Measurements from ENCODE around the gene SLC25A10. TPM values are rescaled to one million over a fixed set of nuclear protein-coding genes. Genes with fewer than 3 reads are reported as not detected.
"Not testable (repeated sequence)": the region's sequence is repeated elsewhere in the genome, so short reads cannot be mapped to it uniquely, and the experiment has no call there.

The SLC25A10 gene
- polyA plus RNA-seq, 3 donors = 1.8 to 2.3 (median 1.9) TPM

DNA sequence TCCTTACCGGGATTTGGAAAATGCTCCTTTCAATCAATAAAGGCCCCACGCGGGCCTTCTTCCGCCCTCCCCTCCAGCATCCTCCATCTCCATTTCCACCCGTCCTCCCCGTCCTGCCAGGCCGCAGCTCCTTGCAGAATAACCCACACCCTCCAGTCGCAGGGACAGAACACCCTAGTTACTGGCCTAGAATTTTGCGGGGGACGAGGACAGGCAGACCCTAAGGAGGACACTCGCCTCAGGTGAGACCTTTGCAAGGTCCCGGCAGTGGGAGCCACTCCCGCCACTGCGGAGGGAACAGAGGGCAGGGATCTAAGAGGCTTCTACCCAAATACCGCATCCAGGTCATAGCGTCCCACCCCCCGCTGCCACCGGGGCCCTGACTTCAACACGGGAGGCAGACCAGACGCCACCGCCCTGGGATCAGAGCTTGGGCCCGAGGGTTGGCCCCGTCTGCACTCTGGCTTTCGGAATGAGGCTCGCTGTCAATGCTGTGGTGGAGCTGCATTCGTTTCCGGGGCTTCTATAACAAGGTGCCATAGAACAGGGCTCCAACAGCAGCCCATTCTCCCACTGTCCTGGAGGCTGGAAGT lies 26.8 kb downstream of the SLC25A10 start:
- 94% methylated on average over 24 of the region's 27 CpGs for WGBS (ENCODE audit: insufficient coverage)
- Histone ChIP-seq H3K9me3 (replicated peaks in 1 of 2; ENCODE audit: control insufficient read depth in 1 of 2, insufficient read depth in 1 of 2, low read length in 2 of 2) (no peaks in the 10 kb centered on the region), H3K4me2 (replicated peaks; ENCODE audit: extremely low read depth, low read length, poor library complexity, severe bottlenecking) (no peak overlapping the region), H3K4me1 (ENCODE audit: control insufficient read depth in 1 of 2, insufficient read depth in 2 of 2, low read length in 2 of 2) (peaks cover 13 to 20% of the 10 kb centered on the region in 2 donors), H4K20me1 (ENCODE audit: insufficient read depth, low read length) (no peaks in the 10 kb centered on the region), H3K4me3 (replicated peaks in 1 of 3; ENCODE audit: low read depth in 2 of 3, low read length in 3 of 3) (no peak overlapping the region), H3K79me2 (ENCODE audit: insufficient read depth, low read length) (no peaks in the 10 kb centered on the region), H3K27me3 (ENCODE audit: control insufficient read depth in 2 of 2, insufficient read depth in 2 of 2, low read length in 2 of 2) (peaks cover 0 to 18% of the 10 kb centered on the region in 2 donors), H2AFZ (ENCODE audit: insufficient read depth, low read depth, low read length, poor library complexity, severe bottlenecking) (no peak overlapping the region), H3K9ac (ENCODE audit: insufficient read depth, low read length, poor library complexity, severe bottlenecking) (no peak overlapping the region), H3K27ac (ENCODE audit: low read depth in 1 of 2, low read length in 2 of 2) (no peak overlapping the region), H3K36me3 (replicated peaks in 1 of 2; ENCODE audit: control insufficient read depth in 1 of 2, insufficient read depth in 2 of 2, low read length in 2 of 2) (no peaks in the 10 kb centered on the region)
- no peak for DNase-seq
- intact Hi-C loops (cut with micrococcal nuclease) = no loop called here
- H3K36me3 Mint-ChIP-seq = no peaks in the 10 kb centered on the region
- peaks cover 16% of the 10 kb centered on the region for H3K4me1 Mint-ChIP-seq
- no peak overlapping the region for H3K27ac Mint-ChIP-seq
- H3K4me3 Mint-ChIP-seq = no peak overlapping the region
- TF ChIP-seq CTCF (IDR thresholded peaks at IDR 0.05) = no peak
- H3K9me3 Mint-ChIP-seq = peaks cover 0 to 3% (median 0%) of the 10 kb centered on the region in 7 donors
- peaks cover 19 to 30% (median 27%) of the 10 kb centered on the region in 3 donors for H3K27me3 Mint-ChIP-seq (ENCODE audit: low read depth in 3 of 3)

GRCh38 chr17:81739593-81739992 lies 27.5 kb downstream of the SLC25A10 start:
- H3K9me3 ChIP-seq (replicated peaks in 1 of 2; ENCODE audit: control insufficient read depth in 1 of 2, insufficient read depth in 1 of 2, low read length in 2 of 2); intact Hi-C loops (cut with micrococcal nuclease); H3K9ac ChIP-seq (ENCODE audit: insufficient read depth, low read length, poor library complexity, severe bottlenecking); H3K4me2 ChIP-seq (replicated peaks; ENCODE audit: extremely low read depth, low read length, poor library complexity, severe bottlenecking); H3K27ac Mint-ChIP-seq; H2AFZ ChIP-seq (ENCODE audit: insufficient read depth, low read depth, low read length, poor library complexity, severe bottlenecking); H3K4me3 ChIP-seq (replicated peaks in 1 of 3; ENCODE audit: low read depth in 2 of 3, low read length in 3 of 3); H3K9me3 Mint-ChIP-seq; H4K20me1 ChIP-seq (ENCODE audit: insufficient read depth, low read length); DNase-seq; H3K27ac ChIP-seq (ENCODE audit: low read depth in 1 of 2, low read length in 2 of 2); H3K4me3 Mint-ChIP-seq; H3K79me2 ChIP-seq (ENCODE audit: insufficient read depth, low read length); H3K36me3 ChIP-seq (replicated peaks in 1 of 2; ENCODE audit: control insufficient read depth in 1 of 2, insufficient read depth in 2 of 2, low read length in 2 of 2); H3K36me3 Mint-ChIP-seq: not testable (repeated sequence)
- Mint-ChIP-seq H3K4me1 (peaks cover 16% of the 10 kb centered on the region), H3K27me3 (ENCODE audit: low read depth in 3 of 3) (peaks cover 19 to 30% (median 27%) of the 10 kb centered on the region in 3 donors)
- H3K27me3 ChIP-seq (ENCODE audit: control insufficient read depth in 2 of 2, insufficient read depth in 2 of 2, low read length in 2 of 2) = peaks cover 0 to 18% of the 10 kb centered on the region in 2 donors
- 96% methylated on average over 4 of the region's 8 CpGs for WGBS (ENCODE audit: insufficient coverage)
- peaks cover 13 to 18% of the 10 kb centered on the region in 2 donors for H3K4me1 ChIP-seq (ENCODE audit: control insufficient read depth in 1 of 2, insufficient read depth in 2 of 2, low read length in 2 of 2)

Data from CD14-positive monocyte (primary cell).